B cell (primary cell): Measurements from ENCODE around the gene RBM34. TPM values are rescaled to one million over a fixed set of nuclear protein-coding genes. Genes with fewer than 3 reads are reported as not detected.

Experiments used
- ATAC-seq: fragments of 200-7000 bp; cut with Tn5 transposase; one replicate; pipeline ENCODE4 v1.10.0; 2021; ENCODE audit warnings: low read depth, mild to moderate bottlenecking, moderate number of reproducible peaks, moderate library complexity
- CTCF ChIA-PET: fragments of 350-600 bp; sonication (Branson Sonifier 250); formaldehyde crosslinking; loops from one replicate; lab custom pipeline; 2021; ENCODE audit warnings: antibody characterized with exemption, inconsistent platforms; lab: Charles Lee
- POLR2A ChIA-PET: fragments of 350-600 bp; sonication (Branson Sonifier 250); formaldehyde crosslinking; loops from one replicate; lab custom pipeline; 2021; ENCODE audit warnings: antibody characterized with exemption; lab: Charles Lee
- DNase-seq: peaks from one replicate; pipeline ENCODE4 v3.0.0; 2013
- H2AFZ ChIP-seq: 2 replicates; pipeline ENCODE4 v1.6.1; 2012; ENCODE audit warnings: mild to moderate bottlenecking, low read depth, low read length; ENCODE audit not compliant: insufficient read depth, poor library complexity, severe bottlenecking
- H3K27ac ChIP-seq, 2 donors: 1 replicate in 1 of 2; 2 replicates in 1 of 2; pipeline ENCODE4 v1.5.1; 2012 to 2013; ENCODE audit warnings: low read length in 2 of 2, mild to moderate bottlenecking in 2 of 2, moderate library complexity in 1 of 2
- H3K27me3 ChIP-seq, 4 experiments: fragments of 200-600 bp in 1 of 4; sonication (generic) in 1 of 4; replicated peaks in 1 of 4; 1 replicate in 2 of 4; 2 replicates in 2 of 4; pipeline versions ENCODE4 v1.6.1 to v1.7.0; 2013 to 2016; ENCODE audit warnings: low read length in 3 of 4, mild to moderate bottlenecking in 2 of 4, mixed read lengths in 1 of 4, moderate library complexity in 1 of 4; ENCODE audit not compliant: insufficient read depth in 4 of 4, control insufficient read depth in 3 of 4; ENCODE audit errors: control extremely low read depth in 1 of 4
- H3K36me3 ChIP-seq, 2 experiments: replicated peaks in 1 of 2; 1 replicate in 1 of 2; 2 replicates in 1 of 2; pipeline versions ENCODE4 v1.6.1 to v1.7.1; 2013; ENCODE audit warnings: low read length in 1 of 2; ENCODE audit not compliant: insufficient read depth in 2 of 2, control insufficient read depth in 1 of 2; ENCODE audit errors: control extremely low read depth in 1 of 2, extremely low read depth in 1 of 2
- H3K4me1 ChIP-seq, 2 donors: fragments of 200-600 bp in 1 of 2; sonication (generic) in 1 of 2; 1 replicate in 1 of 2; 2 replicates in 1 of 2; pipeline versions ENCODE4 v1.5.1 to v1.6.1; 2013 to 2017; ENCODE audit warnings: low read length in 2 of 2; ENCODE audit not compliant: control insufficient read depth in 2 of 2, insufficient read depth in 2 of 2
- H3K4me2 ChIP-seq: replicated peaks from 2 replicates; pipeline ENCODE3; 2012; ENCODE audit warnings: mild to moderate bottlenecking, low read depth, low read length; ENCODE audit not compliant: poor library complexity, severe bottlenecking
- H3K4me3 ChIP-seq, 5 experiments: fragments of 200-600 bp in 1 of 5; sonication (generic) in 1 of 5; 1 replicate in 3 of 5; 2 replicates in 2 of 5; pipeline versions ENCODE4 v1.5.1 to v1.7.0; 2011 to 2016; ENCODE audit warnings: low read length in 4 of 5, mild to moderate bottlenecking in 4 of 5, low read depth in 2 of 5, control low read depth in 1 of 5, moderate library complexity in 1 of 5; ENCODE audit not compliant: insufficient read depth in 1 of 5; ENCODE audit errors: control extremely low read depth in 1 of 5, extremely low read depth in 1 of 5
- H3K79me2 ChIP-seq: fragments of 200-600 bp; sonication (generic); one replicate; pipeline ENCODE4 v1.6.0; 2016; ENCODE audit warnings: low read length; ENCODE audit not compliant: control insufficient read depth, insufficient read depth
- H3K9ac ChIP-seq: fragments of 200-600 bp; sonication (generic); 2 replicates; pipeline ENCODE4 v1.6.1; 2017; ENCODE audit warnings: mild to moderate bottlenecking, low read length, moderate library complexity
- H3K9me3 ChIP-seq, 3 donors: one replicate each; pipeline versions ENCODE4 v1.6.1 to v1.7.1; 2013; ENCODE audit warnings: low read length in 2 of 3; ENCODE audit not compliant: control insufficient read depth in 2 of 3, insufficient read depth in 1 of 3; ENCODE audit errors: control extremely low read depth in 1 of 3
- H4K20me1 ChIP-seq: 2 replicates; pipeline ENCODE4 v1.6.0; 2012; ENCODE audit warnings: mild to moderate bottlenecking, low read length; ENCODE audit not compliant: insufficient read depth, control insufficient read depth, poor library complexity, severe bottlenecking
- H3K27ac Mint-ChIP-seq: one replicate; pipeline ENCODE4 v1.8.0; 2021; ENCODE audit warnings: mixed read lengths
- H3K27me3 Mint-ChIP-seq: one replicate; pipeline ENCODE4 v1.8.0; 2021; ENCODE audit warnings: mixed read lengths
- H3K4me1 Mint-ChIP-seq: one replicate; pipeline ENCODE4 v1.8.0; 2021; ENCODE audit warnings: mixed read lengths
- H3K4me3 Mint-ChIP-seq: one replicate; pipeline ENCODE4 v1.8.0; 2021; ENCODE audit warnings: mixed read lengths
- H3K9me3 Mint-ChIP-seq: one replicate; pipeline ENCODE4 v1.8.0; 2022; ENCODE audit warnings: mixed read lengths; ENCODE audit not compliant: insufficient read depth
- CTCF ChIP-seq: fragments of 200-600 bp; IDR thresholded peaks from one replicate; pipeline ENCODE4 v1.8.0; 2022; ENCODE audit warnings: antibody characterized with exemption, mild to moderate bottlenecking
- EZH2 ChIP-seq: IDR thresholded peaks from 2 replicates; pipeline ENCODE4 v1.6.1; 2012; ENCODE audit warnings: borderline replicate concordance, low read depth, mild to moderate bottlenecking, moderate library complexity, low read length; ENCODE audit not compliant: insufficient read depth, poor library complexity, severe bottlenecking
- WGBS: methylation state at CpG from one replicate; pipeline ENCODE4 v1.1.5; 2013; ENCODE audit warnings: missing lambda C conversion rate; ENCODE audit not compliant: insufficient coverage; 5-methylcytosine and 5-hydroxymethylcytosine counted together
- intact Hi-C: fragments of 100-400 bp; cut with micrococcal nuclease; formaldehyde crosslinking; loops from one replicate; pipeline ENCODE4 v1.10.0; 2022
- polyA plus RNA-seq: library from polyadenylated mRNA; depleted of rRNA; stranded (reverse); fragments of >200 nt; gene quantifications from 2 replicates; pipeline ENCODE4 v1.2.3, GENCODE V29; 2012
- total RNA-seq, 2 donors: library from RNA; stranded (reverse); fragments of 120-200 nt in 1 of 2; gene quantifications; 1 replicate in 1 of 2; 2 replicates in 1 of 2; pipeline versions ENCODE4 v1.2.3 to v1.2.4, GENCODE V29; 2013 to 2022

RBM34 gene
- total and polyA plus RNA-seq, 2 donors (not counting 1 experiment from before 2014, with no cell fraction given) = 24.4 to 131 TPM

GRCh38 chr1:235161685-235162327 is 756 bp upstream of the RBM34 start:
- Histone ChIP-seq H3K27me3 (no peaks in the 10 kb centered on the region), H3K9ac (peak overlapping the region; percentile 99), H3K79me2 (peaks cover 42% of the 10 kb centered on the region), H3K36me3 (peaks cover 0 to 15% of the 10 kb centered on the region in 2 experiments), H3K27ac (peak overlapping the region; percentile 89 to 92), H3K9me3 (no peaks in the 10 kb centered on the region), H3K4me3 (peak overlapping the region; percentile 67 to 97 (median 78)), H4K20me1 (peaks cover 8% of the 10 kb centered on the region), H3K4me2 (peak overlapping the region; percentile 75), H2AFZ (peak overlapping the region; percentile 97), H3K4me1 (peaks cover 12 to 21% of the 10 kb centered on the region in 2 donors)
- H3K27ac Mint-ChIP-seq = peak overlapping the region; percentile 99
- peaks cover 20% of the 10 kb centered on the region for H3K4me1 Mint-ChIP-seq
- ChIA-PET POLR2A (interaction anchor here (0.5 to 2.0 kb wide), 5 partner anchors 22 to 788 kb away, joined by 3 to 12 read pairs (median 5); partner anchors contain the start of genes ARID4B, COA6, GGPS1 and TOMM20), CTCF (interaction anchor here (1.6 kb wide), 1 partner anchor 57 kb away, joined by 4 read pairs; no protein-coding TSS in a partner anchor)
- 65% methylated on average over 17 of the region's 21 CpGs for WGBS
- ATAC-seq (no peak), DNase-seq (no peak)
- H3K9me3 Mint-ChIP-seq = no peaks in the 10 kb centered on the region
- TF ChIP-seq EZH2 (no peak), CTCF (no peak)
- intact Hi-C loops = loop anchor here (1.0 to 10.0 kb wide), 8 partner anchors 34 to 790 kb away; partner anchors contain the start of genes ARID4B, B3GALNT2, COA6 and GGPS1
- H3K4me3 Mint-ChIP-seq = peak overlapping the region; percentile 97
- H3K27me3 Mint-ChIP-seq = no peaks in the 10 kb centered on the region
